ENCODE results near the gene FOXO1. TPM values are rescaled to one million over a fixed set of nuclear protein-coding genes. Genes with fewer than 3 reads are reported as not detected.

Gene FOXO1
- total and polyA plus RNA-seq, 2 experiments from 2014 or later = 10.5 to 14.0 TPM

DNA sequence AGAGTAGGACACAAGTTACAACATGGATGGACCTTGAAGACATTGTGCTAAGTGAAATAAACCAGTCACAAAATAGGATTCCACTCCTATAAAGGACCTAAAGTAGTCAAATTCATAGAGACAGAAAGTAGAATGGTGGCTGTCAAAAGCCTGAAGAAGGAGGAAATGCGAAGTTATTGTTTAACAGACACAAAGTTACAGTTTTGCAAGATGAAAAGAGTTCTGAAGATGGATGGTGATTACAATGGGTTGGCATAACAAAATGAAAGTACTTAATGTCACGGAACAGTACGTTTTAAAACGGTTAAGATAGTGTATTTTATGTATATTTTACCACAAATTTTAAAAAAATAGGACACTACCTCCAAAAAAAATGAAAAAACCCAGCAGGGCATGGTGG is 34.8 kb downstream of the FOXO1 start:
- Histone ChIP-seq H3K27ac (no peak overlapping the region), H3K4me3 (no peak overlapping the region), H3K27me3 (no peaks in the 10 kb centered on the region), H3K4me1 (ENCODE audit: low read depth) (no peaks in the 10 kb centered on the region), H3K36me3 (no peaks in the 10 kb centered on the region), H3K9me3 (ENCODE audit: low read depth) (no peaks in the 10 kb centered on the region)
- TF ChIP-seq CTCF (IDR thresholded peaks at IDR 0.05; ENCODE audit: low read depth, low read length) = no peak
- no peak for DNase-seq (ENCODE audit: low read depth in 1 of 2, low spot score in 1 of 2)

DNA sequence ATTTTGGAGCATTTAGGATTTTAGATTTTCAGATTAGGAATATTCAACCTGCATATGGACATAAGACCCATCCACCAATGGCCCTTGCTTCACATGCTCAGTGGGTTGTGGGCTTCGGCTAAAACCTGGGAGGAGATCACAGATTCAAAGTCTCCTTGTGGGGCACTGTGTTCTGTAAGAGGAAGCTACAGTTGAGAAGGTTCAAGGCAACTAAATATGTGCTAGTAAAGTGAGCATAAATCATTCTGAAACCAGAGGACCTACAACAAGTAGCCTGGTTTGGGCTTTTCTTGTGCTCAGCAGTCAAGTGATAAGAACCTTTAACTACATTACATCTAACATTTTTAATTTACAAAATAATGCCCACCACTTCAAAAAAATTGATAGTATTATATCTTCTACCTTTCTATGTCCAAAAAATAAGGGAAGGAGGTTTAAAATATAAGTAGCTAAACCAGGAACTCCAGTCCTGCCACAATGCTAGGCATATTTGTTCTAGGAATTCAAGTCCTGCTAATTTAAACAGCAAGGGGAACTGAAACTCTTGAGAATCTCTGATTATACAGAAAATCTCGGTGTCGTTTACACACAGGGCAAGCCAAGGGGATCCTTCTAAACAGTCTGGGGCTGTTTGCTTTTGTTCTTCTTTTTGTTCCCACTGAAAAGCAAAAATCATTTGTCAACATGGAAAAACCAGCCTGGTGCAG is 36.6 kb downstream of the FOXO1 start:
- no peaks in the 10 kb centered on the region for H3K9me3 ChIP-seq (ENCODE audit: low read depth)
- no peak for DNase-seq (ENCODE audit: low read depth in 1 of 2, low spot score in 1 of 2)
- no peaks in the 10 kb centered on the region for H3K27me3 ChIP-seq
- no peak for TF ChIP-seq CTCF (IDR thresholded peaks at IDR 0.05; ENCODE audit: low read depth, low read length)
- no peak overlapping the region for H3K27ac ChIP-seq
- no peaks in the 10 kb centered on the region for H3K4me1 ChIP-seq (ENCODE audit: low read depth)
- H3K36me3 ChIP-seq = no peaks in the 10 kb centered on the region
- H3K4me3 ChIP-seq = no peak overlapping the region

DNA sequence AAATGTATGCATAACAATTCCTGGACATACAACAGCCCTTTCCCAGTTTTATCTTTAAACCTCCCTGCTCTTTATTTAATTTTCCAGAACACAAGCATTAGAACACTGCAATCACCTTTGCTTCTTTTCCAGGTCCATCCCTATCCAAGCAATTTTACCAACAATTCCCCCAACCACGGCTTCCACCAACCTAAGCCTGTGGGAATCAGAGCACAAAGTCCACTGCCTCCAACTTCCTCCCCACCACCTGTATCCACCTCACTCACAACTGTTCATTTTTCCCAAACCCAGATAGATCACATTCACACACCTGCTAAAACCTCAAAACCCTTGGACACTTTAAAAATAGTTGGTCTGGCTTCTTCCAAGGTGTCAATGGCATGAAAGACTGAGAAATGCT is 39.5 kb downstream of the FOXO1 start:
- no peak for DNase-seq (ENCODE audit: low read depth in 1 of 2, low spot score in 1 of 2)
- Histone ChIP-seq H3K4me3 (no peak overlapping the region), H3K27me3 (no peaks in the 10 kb centered on the region), H3K9me3 (ENCODE audit: low read depth) (no peaks in the 10 kb centered on the region), H3K4me1 (ENCODE audit: low read depth) (no peaks in the 10 kb centered on the region), H3K27ac (no peak overlapping the region), H3K36me3 (no peaks in the 10 kb centered on the region)
- no peak for TF ChIP-seq CTCF (IDR thresholded peaks at IDR 0.05; ENCODE audit: low read depth, low read length)

GRCh38 chr13:40626561-40626960 is 39.9 kb downstream of the FOXO1 start:
- H3K4me3 ChIP-seq = no peak overlapping the region
- H3K27ac ChIP-seq = no peak overlapping the region
- no peak for TF ChIP-seq CTCF (IDR thresholded peaks at IDR 0.05; ENCODE audit: low read depth, low read length)

DNA sequence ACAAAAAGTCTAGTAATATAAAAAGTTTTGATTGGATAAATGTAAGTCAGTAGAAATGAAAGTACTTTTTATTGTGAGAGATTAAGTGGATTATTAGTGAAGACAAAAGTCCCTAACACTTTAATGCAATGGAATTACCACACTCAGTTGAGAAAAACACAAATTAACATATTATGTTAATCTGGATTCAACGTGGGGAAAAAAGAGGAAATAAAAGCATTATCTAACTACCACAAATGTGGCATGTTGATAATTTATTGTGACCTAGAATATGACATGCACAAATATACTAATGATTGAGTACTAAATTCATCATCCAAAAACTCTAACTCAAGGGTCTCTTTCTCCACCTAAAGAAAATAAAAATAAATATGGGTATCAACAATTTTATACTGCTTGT is 41.5 kb downstream of the FOXO1 start:
- Histone ChIP-seq H3K27me3 (no peaks in the 10 kb centered on the region), H3K4me1 (ENCODE audit: low read depth) (no peaks in the 10 kb centered on the region), H3K27ac (no peak overlapping the region), H3K4me3 (no peak overlapping the region), H3K9me3 (ENCODE audit: low read depth) (no peaks in the 10 kb centered on the region), H3K36me3 (no peaks in the 10 kb centered on the region)
- no peak for DNase-seq (ENCODE audit: low read depth in 1 of 2, low spot score in 1 of 2)
- TF ChIP-seq CTCF (IDR thresholded peaks at IDR 0.05; ENCODE audit: low read depth, low read length) = no peak

More at GRCh38 chr13:40626561-40626960, 39.9 kb downstream of the FOXO1 start:
- Histone ChIP-seq H3K36me3 (no peaks in the 10 kb centered on the region), H3K4me1 (ENCODE audit: low read depth) (no peaks in the 10 kb centered on the region), H3K9me3 (ENCODE audit: low read depth) (no peaks in the 10 kb centered on the region), H3K27me3 (no peaks in the 10 kb centered on the region)
- DNase-seq (ENCODE audit: low read depth in 1 of 2, low spot score in 1 of 2) = no peak
